Activated T-cell treated with anti-CD3 and anti-CD28 coated beads, Interleukin-2, amount 50 U/mL, for 1 hour (primary cell): Measurements from ENCODE around the gene MPP4.
"Not testable (repeated sequence)": the region's sequence is repeated elsewhere in the genome, so short reads cannot be mapped to it uniquely, and the experiment has no call there.

Experiments
- DNase-seq: peaks from one replicate; pipeline ENCODE4 v3.0.0-alpha.2; 2020

The MPP4 gene

GRCh38 chr2:201671205-201671604 is 27.2 kb downstream of the MPP4 start:
- not testable (repeated sequence) for DNase-seq

- DNase-seq, result no peak
Measured at GRCh38 chr2:201669865-201670264, 28.6 kb downstream of the MPP4 start.

GRCh38 chr2:201668402-201668910 is 30.0 kb downstream of the MPP4 start:
- DNase-seq, result no peak

- DNase-seq, result no peak
Measured at GRCh38 chr2:201664334-201664733, 34.1 kb downstream of the MPP4 start.

GRCh38 chr2:201661366-201661765 is 37.1 kb downstream of the MPP4 start:
- DNase-seq, result no peak

- DNase-seq, result no peak
Measured at GRCh38 chr2:201660293-201660895, 38.0 kb downstream of the MPP4 start.

- no peak for DNase-seq
Measured at GRCh38 chr2:201656740-201657139, 41.7 kb downstream of the MPP4 start.

GRCh38 chr2:201656102-201656501 is 42.3 kb downstream of the MPP4 start:
- DNase-seq, result no peak

GRCh38 chr2:201654616-201655384 is 43.6 kb downstream of the MPP4 start:
- no peak for DNase-seq

- DNase-seq, result no peak
Measured at GRCh38 chr2:201653221-201653620, 45.2 kb downstream of the MPP4 start.

- no peak for DNase-seq
Measured at GRCh38 chr2:201649442-201649841, 49.0 kb downstream of the MPP4 start.

GRCh38 chr2:201647431-201647830 is 51.0 kb downstream of the MPP4 start:
- DNase-seq, result no peak

GRCh38 chr2:201644001-201644400 is 54.4 kb downstream of the MPP4 start:
- DNase-seq, result no peak

- no peak for DNase-seq
Measured at GRCh38 chr2:201643216-201643890, 55.1 kb downstream of the MPP4 start, which contains the start of gene TMEM237. Gene TMEM237 (minus strand): TSS chr2:201643503. CDS start chr2:201643400, 103 bp downstream.

GRCh38 chr2:201642579-201643215 is 55.7 kb downstream of the MPP4 start:
- peak; percentile 90 for DNase-seq

GRCh38 chr2:201642086-201642578 is 56.3 kb downstream of the MPP4 start:
- DNase-seq, result no peak

GRCh38 chr2:201639205-201639604 is 59.2 kb downstream of the MPP4 start:
- no peak for DNase-seq

GRCh38 chr2:201638326-201638725 is 60.1 kb downstream of the MPP4 start:
- DNase-seq, result no peak

GRCh38 chr2:201633661-201634249 is 64.7 kb downstream of the MPP4 start:
- DNase-seq, result no peak

GRCh38 chr2:201631041-201631440 is 67.4 kb downstream of the MPP4 start:
- no peak for DNase-seq

GRCh38 chr2:201630577-201630976 is 67.9 kb downstream of the MPP4 start:
- no peak for DNase-seq

- no peak for DNase-seq
Measured at GRCh38 chr2:201628545-201628944, 69.9 kb downstream of the MPP4 start.
